Fibroblast of gingiva (primary cell): Measurements from ENCODE around the gene CAMK2B.
"Not testable (repeated sequence)": the region's sequence is repeated elsewhere in the genome, so short reads cannot be mapped to it uniquely, and the experiment has no call there.

ENCODE experiments used
- DNase-seq: peaks from one replicate; pipeline ENCODE4 v3.0.0-alpha.2; 2011; ENCODE audit warnings: low read depth

Gene CAMK2B

GRCh38 chr7:44189286-44189992 lies 136.0 kb downstream of the CAMK2B start, which contains the start of gene GCK:
Gene GCK, minus strand, starts transcription at chr7:44189439. Its CDS starts 486 bp downstream, at chr7:44188953.
- no peak for DNase-seq

DNA sequence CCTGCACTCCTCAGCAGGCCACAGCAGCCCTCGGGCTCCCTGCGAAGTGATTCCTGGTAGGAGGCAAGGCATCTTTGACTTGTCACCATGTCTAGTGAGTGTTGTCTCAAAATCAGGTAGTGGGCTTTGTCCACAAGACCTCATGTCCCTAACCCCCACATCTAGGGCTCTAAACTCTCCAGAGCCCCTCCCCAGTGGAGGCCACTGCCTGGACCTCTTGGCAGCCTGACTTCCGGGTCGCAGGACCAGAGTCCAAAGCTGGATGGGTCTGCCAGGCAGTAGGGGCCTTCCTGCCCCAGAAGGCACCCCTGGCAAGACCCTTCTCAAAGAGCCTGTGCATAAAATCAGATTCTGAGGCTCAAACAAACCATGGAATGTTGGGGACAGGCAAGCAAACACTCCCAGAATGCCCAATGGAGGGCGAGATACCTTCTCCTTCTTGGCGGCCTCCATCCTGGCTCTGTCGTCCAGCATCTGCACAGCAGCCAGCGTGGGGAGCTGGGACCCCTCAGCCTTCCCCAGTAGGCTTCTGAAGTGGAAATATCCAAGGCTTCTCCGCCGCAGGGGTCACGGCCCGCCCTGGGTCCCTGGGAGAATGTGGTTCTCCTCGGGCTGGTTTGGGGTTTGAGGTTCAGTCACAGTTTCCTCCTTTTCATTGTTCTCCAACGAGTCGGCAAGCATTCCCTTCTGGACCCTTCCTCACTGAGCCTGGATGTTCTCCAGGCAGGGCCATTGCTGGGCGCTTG lies 136.7 kb downstream of the CAMK2B start:
- DNase-seq: no peak

- no peak for DNase-seq
Observed at GRCh38 chr7:44187636-44188416, 137.6 kb downstream of the CAMK2B start.

DNA sequence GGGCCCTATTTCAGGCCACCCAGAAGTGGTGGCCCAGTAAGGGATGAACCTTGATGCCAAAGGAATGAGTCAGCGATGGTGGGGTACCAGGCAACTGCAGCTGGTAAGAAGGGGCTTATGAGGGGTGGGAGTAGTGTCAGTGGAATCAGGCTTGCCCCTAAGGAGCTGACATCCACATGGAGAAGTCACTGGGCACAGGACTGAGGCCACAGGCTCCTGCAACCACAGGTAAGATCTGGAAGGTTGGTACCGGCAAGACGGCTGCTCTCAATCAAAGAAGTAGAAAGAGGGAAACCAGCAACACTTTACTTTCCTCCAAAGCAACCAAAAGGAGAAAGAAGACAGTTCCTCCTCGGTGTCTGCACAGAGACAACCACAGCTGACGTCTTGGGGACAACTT lies 138.7 kb downstream of the CAMK2B start:
- DNase-seq: no peak

- no peak for DNase-seq
Observed at GRCh38 chr7:44185729-44186128, 139.7 kb downstream of the CAMK2B start.

- DNase-seq: no peak
Observed at GRCh38 chr7:44184873-44185446, 140.4 kb downstream of the CAMK2B start.

DNA sequence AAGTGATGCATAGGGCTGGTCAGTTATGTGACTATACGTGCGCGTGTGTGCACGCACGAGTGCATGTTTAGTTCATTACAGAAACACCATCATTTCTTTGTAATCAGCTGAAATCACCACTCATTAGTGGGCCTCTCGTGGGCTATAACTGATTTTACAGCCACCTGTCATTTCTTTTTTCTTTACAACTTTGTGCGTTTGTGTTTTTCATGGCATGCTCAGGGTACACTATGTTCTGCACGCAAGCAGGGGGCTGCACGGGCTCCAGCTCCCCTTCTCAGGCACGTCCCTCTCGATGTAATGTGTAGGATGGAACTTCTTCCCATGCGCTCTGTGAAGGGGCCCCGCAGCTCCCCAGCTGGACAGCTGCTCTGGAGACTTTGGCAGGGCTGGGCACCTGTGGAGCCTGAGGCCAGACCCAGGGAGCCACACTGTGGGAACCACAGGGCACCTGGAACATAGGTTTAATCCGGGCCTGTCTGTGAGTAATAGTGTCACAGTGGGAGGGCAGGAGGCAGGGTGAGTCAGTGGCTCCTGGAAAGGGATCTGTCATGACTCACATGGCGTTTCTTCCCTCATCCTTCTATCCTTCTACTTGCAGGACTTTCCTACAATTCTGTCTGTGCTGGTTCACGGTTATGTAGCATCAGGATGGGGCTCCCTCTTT lies 141.1 kb downstream of the CAMK2B start:
- peak; percentile 34 for DNase-seq

GRCh38 chr7:44183386-44183785 lies 142.0 kb downstream of the CAMK2B start:
- DNase-seq: no peak

- DNase-seq: no peak
Observed at GRCh38 chr7:44182827-44183226, 142.6 kb downstream of the CAMK2B start.

DNA sequence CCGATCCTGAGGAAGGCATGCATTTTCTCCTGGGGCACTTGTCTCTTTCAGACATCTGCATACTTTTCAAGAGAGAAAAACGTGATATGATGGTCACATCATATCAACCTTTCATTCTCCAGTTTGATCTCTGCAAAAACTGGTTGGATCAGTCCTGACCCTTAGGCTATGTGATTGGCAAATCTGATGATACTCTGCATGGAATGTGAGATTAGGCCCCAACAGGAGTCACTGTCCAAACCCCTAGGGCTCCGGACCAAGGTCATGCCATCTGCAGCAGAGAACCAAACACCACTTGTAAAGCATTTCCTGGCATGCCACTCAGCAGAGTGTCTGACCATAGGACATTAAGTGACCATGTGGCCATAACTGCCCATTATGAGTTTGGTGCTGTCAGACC lies 144.8 kb downstream of the CAMK2B start:
- no peak for DNase-seq

- DNase-seq: no peak
Observed at GRCh38 chr7:44177570-44178131, 147.7 kb downstream of the CAMK2B start.

DNA sequence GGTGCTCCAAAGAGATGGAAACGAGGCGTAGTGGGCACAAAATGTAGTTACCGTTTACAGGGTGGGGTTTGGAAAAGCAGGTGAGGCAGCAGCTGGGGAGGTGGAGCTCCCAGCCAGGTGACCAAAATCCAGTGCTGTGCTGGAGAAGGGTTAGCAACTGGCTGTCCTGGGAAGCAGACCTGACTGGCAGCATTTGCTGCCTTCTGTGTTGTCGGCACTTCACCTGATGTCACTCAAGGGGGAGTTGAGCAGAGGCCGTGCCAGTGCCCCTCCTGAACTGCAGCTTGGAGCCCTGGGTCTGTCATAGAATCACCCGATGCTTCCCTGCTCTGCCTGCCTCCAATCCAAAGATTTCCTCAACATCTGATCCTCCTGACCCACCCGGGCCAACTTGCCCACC lies 148.9 kb downstream of the CAMK2B start:
- DNase-seq: no peak

GRCh38 chr7:44175730-44176129 lies 149.7 kb downstream of the CAMK2B start:
- DNase-seq: no peak

DNA sequence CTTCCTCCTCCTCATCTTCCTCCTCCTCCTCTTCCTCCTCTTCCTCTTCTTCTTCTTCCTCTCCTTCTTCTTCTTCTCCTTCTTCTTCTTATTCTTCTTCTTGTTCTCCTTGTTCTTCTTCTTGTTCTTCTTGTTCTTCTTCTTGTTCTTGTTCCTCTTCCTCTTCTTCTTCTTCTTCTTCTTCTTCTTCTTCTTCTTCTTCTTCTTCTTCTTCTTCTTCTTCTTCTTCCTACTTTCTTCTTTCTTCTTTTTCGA lies 150.8 kb downstream of the CAMK2B start:
- not testable (repeated sequence) for DNase-seq

GRCh38 chr7:44173911-44174693 lies 151.3 kb downstream of the CAMK2B start:
- DNase-seq: no peak

GRCh38 chr7:44172803-44173424 lies 152.5 kb downstream of the CAMK2B start:
- no peak for DNase-seq

DNA sequence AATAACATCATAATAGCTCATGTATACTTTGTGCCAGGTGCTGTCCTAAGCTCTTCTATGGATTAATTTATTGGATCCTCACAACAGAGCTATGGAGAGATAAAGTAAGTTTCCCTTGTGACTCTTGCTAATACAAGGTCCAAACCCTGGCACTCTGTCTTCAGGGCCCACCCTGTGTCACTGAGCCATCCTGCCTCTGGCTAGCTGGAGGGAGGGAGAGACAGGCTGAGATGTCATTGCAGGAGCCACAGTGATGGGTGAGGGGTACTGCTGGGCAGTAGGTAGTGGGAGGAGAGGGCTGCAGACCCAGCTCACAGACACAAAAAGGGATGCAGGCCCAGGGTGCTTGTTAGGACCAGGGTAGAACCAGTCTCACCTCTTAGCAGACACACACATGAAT lies 153.0 kb downstream of the CAMK2B start:
- DNase-seq: no peak

DNA sequence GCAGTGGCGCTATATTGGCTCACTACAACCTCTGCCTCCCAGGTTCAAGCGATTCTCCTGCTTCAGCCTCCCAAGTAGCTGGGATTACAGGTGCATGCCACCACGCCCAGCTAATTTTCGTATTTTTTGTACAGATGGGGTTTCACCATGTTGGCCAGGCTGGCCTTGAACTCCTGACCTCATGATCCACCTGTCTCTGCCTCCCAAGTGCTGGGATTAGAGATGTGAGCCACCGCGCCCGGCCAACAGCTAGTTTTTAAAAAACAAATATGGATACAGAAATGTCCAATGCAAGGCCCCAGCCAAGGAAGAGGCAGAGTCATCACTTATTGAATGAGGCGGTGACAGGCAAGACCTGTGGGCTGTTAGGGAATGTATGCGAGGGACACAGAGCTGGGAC lies 153.5 kb downstream of the CAMK2B start:
- not testable (repeated sequence) for DNase-seq

- no peak for DNase-seq
Observed at GRCh38 chr7:44167920-44168319, 157.5 kb downstream of the CAMK2B start.
